Astrocyte (in vitro differentiated cells and primary cell): Measurements from ENCODE around the gene METTL26. TPM values are rescaled to one million over a fixed set of nuclear protein-coding genes. Genes with fewer than 3 reads are reported as not detected.

Source experiments
- DNase-seq: peaks from one replicate; pipeline ENCODE4 v3.0.0-alpha.2; 2010; ENCODE audit warnings: low read depth
- FAIRE-seq: peaks from 2 replicates; lab custom pipeline; 2011; peaks lifted over from hg19 to GRCh38; lab: Jason Lieb, UNC
- H2AFZ ChIP-seq: 2 replicates; pipeline ENCODE4 v1.6.0; 2012; ENCODE audit warnings: low read depth, low read length, inconsistent platforms
- H3K27ac ChIP-seq: 2 replicates; pipeline ENCODE4 v1.5.1; 2011; ENCODE audit warnings: low read depth, low read length, inconsistent platforms
- H3K27me3 ChIP-seq: 2 replicates; pipeline ENCODE4 v1.6.0; 2011; ENCODE audit warnings: low read length, inconsistent platforms; ENCODE audit not compliant: insufficient read depth
- H3K36me3 ChIP-seq: 2 replicates; pipeline ENCODE4 v1.5.1; 2011; ENCODE audit warnings: low read length, inconsistent platforms; ENCODE audit not compliant: insufficient read depth
- H3K4me1 ChIP-seq: 2 replicates; pipeline ENCODE4 v1.5.1; 2011; ENCODE audit warnings: low read length, inconsistent platforms; ENCODE audit not compliant: insufficient read depth
- H3K4me2 ChIP-seq: 2 replicates; pipeline ENCODE4 v1.6.0; 2012; ENCODE audit warnings: low read length, inconsistent platforms
- H3K4me3 ChIP-seq: 2 replicates; pipeline ENCODE4 v1.5.1; 2011; ENCODE audit warnings: low read depth, mild to moderate bottlenecking, low read length, inconsistent platforms; ENCODE audit not compliant: insufficient read depth
- H3K79me2 ChIP-seq: 2 replicates; pipeline ENCODE4 v1.6.0; 2012; ENCODE audit warnings: mild to moderate bottlenecking, low read length, inconsistent platforms; ENCODE audit not compliant: insufficient read depth
- H3K9ac ChIP-seq: 2 replicates; pipeline ENCODE4 v1.6.0; 2012; ENCODE audit warnings: mild to moderate bottlenecking, low read length, inconsistent platforms
- H3K9me3 ChIP-seq: 2 replicates; pipeline ENCODE4 v1.5.1; 2012; ENCODE audit warnings: low read depth, mild to moderate bottlenecking, low read length, inconsistent platforms; ENCODE audit not compliant: insufficient read depth
- H4K20me1 ChIP-seq: 2 replicates; pipeline ENCODE4 v1.6.0; 2012; ENCODE audit warnings: low read length, inconsistent platforms; ENCODE audit not compliant: insufficient read depth
- H3K27ac Mint-ChIP-seq: one replicate; pipeline ENCODE4 v1.8.0; 2021; ENCODE audit warnings: mild to moderate bottlenecking, mixed read lengths; ENCODE audit not compliant: unreplicated experiment
- H3K27me3 Mint-ChIP-seq: one replicate; pipeline ENCODE4 v1.8.0; 2021; ENCODE audit warnings: low read depth, mixed read lengths; ENCODE audit not compliant: unreplicated experiment
- H3K36me3 Mint-ChIP-seq: one replicate; pipeline ENCODE4 v1.8.0; 2021; ENCODE audit warnings: low read depth, mixed read lengths; ENCODE audit not compliant: unreplicated experiment
- H3K4me1 Mint-ChIP-seq: one replicate; pipeline ENCODE4 v1.8.0; 2021; ENCODE audit warnings: low read depth, mixed read lengths; ENCODE audit not compliant: unreplicated experiment
- H3K4me3 Mint-ChIP-seq: one replicate; pipeline ENCODE4 v1.8.0; 2021; ENCODE audit warnings: mild to moderate bottlenecking, moderate library complexity, mixed read lengths; ENCODE audit not compliant: unreplicated experiment
- H3K9me3 Mint-ChIP-seq: one replicate; pipeline ENCODE4 v1.8.0; 2021; ENCODE audit warnings: mild to moderate bottlenecking, mixed read lengths; ENCODE audit not compliant: unreplicated experiment
- EZH2 ChIP-seq: IDR thresholded peaks from 2 replicates; pipeline ENCODE4 v1.6.1; 2012; ENCODE audit warnings: mild to moderate bottlenecking, low read length, inconsistent platforms; ENCODE audit not compliant: insufficient read depth
- total RNA-seq: library from RNA; stranded (reverse); gene quantifications from 2 replicates; pipeline ENCODE4 v1.2.1, GENCODE V29; 2021
- TF ChIP-seq, protein P1 (sequence below): IDR thresholded peaks from 2 replicates; pipeline ENCODE4 v1.5.1; 2011; ENCODE audit warnings: low read depth, mild to moderate bottlenecking, inconsistent platforms, low read length, moderate library complexity; ENCODE audit not compliant: insufficient read depth

Gene METTL26
- total RNA-seq, 1 donor from 2014 or later: 56.4 TPM

- TF ChIP-seq, protein P1, sequence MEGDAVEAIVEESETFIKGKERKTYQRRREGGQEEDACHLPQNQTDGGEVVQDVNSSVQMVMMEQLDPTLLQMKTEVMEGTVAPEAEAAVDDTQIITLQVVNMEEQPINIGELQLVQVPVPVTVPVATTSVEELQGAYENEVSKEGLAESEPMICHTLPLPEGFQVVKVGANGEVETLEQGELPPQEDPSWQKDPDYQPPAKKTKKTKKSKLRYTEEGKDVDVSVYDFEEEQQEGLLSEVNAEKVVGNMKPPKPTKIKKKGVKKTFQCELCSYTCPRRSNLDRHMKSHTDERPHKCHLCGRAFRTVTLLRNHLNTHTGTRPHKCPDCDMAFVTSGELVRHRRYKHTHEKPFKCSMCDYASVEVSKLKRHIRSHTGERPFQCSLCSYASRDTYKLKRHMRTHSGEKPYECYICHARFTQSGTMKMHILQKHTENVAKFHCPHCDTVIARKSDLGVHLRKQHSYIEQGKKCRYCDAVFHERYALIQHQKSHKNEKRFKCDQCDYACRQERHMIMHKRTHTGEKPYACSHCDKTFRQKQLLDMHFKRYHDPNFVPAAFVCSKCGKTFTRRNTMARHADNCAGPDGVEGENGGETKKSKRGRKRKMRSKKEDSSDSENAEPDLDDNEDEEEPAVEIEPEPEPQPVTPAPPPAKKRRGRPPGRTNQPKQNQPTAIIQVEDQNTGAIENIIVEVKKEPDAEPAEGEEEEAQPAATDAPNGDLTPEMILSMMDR: no peak
- no peak for TF ChIP-seq EZH2
- DNase-seq (no peak), FAIRE-seq (no peak)
- Histone ChIP-seq H3K4me3 (no peak overlapping the region), H4K20me1 (peaks cover 25% of the 10 kb centered on the region), H2AFZ (no peak overlapping the region), H3K9me3 (no peaks in the 10 kb centered on the region), H3K4me1 (peaks cover 7% of the 10 kb centered on the region), H3K27ac (no peak overlapping the region), H3K27me3 (no peaks in the 10 kb centered on the region), H3K9ac (no peak overlapping the region), H3K79me2 (peaks cover 18% of the 10 kb centered on the region), H3K4me2 (no peak overlapping the region), H3K36me3 (no peaks in the 10 kb centered on the region)
- H3K4me3 Mint-ChIP-seq: no peak overlapping the region
- no peaks in the 10 kb centered on the region for H3K36me3 Mint-ChIP-seq
- no peaks in the 10 kb centered on the region for H3K9me3 Mint-ChIP-seq
- no peaks in the 10 kb centered on the region for H3K27me3 Mint-ChIP-seq
- H3K27ac Mint-ChIP-seq: peak overlapping the region; percentile 62
- H3K4me1 Mint-ChIP-seq: peaks cover 4% of the 10 kb centered on the region
Observed at GRCh38 chr16:585351-585750, 50.8 kb downstream of the METTL26 start.

Other genes with a start within 250 kb of the METTL26 start
- 268 and 275 TPM in 2 replicates for gene NME4, start 239.1 kb downstream of the METTL26 start, total RNA-seq
- gene DECR2, start 234.4 kb downstream of the METTL26 start, total RNA-seq: 13.4 and 17.4 TPM in 2 replicates
- 21.0 and 21.2 TPM in 2 replicates for gene RAB11FIP3, start 210.7 kb downstream of the METTL26 start, total RNA-seq
- gene CAPN15, start 108.6 kb downstream of the METTL26 start, total RNA-seq: 33.6 and 38.7 TPM in 2 replicates
- 0.09 TPM in 1 of 2 replicates, not detected in the other for gene PRR35, start 75.9 kb downstream of the METTL26 start, total RNA-seq
- gene NHLRC4, start 69.3 kb downstream of the METTL26 start, total RNA-seq: 0.50 and 0.73 TPM in 2 replicates
- gene PIGQ, start 66.3 kb downstream of the METTL26 start, total RNA-seq: 22.2 and 22.4 TPM in 2 replicates
- 12.6 and 13.0 TPM in 2 replicates for gene RAB40C, start 46.2 kb downstream of the METTL26 start, total RNA-seq
- gene WFIKKN1, start 5.3 kb downstream of the METTL26 start, total RNA-seq: 0.43 and 0.89 TPM in 2 replicates
- gene MCRIP2, start 5.5 kb upstream of the METTL26 start, total RNA-seq: 20.9 and 23.7 TPM in 2 replicates
- 16.1 and 21.2 TPM in 2 replicates for gene WDR90, start 13.1 kb upstream of the METTL26 start, total RNA-seq
- 87.3 and 93.2 TPM in 2 replicates for gene RHOT2, start 31.8 kb upstream of the METTL26 start, total RNA-seq
- 4.0 and 4.9 TPM in 2 replicates for gene RHBDL1, start 39.4 kb upstream of the METTL26 start, total RNA-seq
- 138 and 140 TPM in 2 replicates for gene STUB1, start 44.1 kb upstream of the METTL26 start, total RNA-seq
- 24.6 and 26.8 TPM in 2 replicates for gene JMJD8, start 48.0 kb upstream of the METTL26 start, total RNA-seq
- 8.2 and 9.5 TPM in 2 replicates for gene WDR24, start 54.1 kb upstream of the METTL26 start, total RNA-seq
- 3.7 and 5.2 TPM in 2 replicates for gene FBXL16, start 69.5 kb upstream of the METTL26 start, total RNA-seq
- gene METRN, start 78.8 kb upstream of the METTL26 start, total RNA-seq: 30.1 and 31.5 TPM in 2 replicates
- gene ANTKMT, start 84.8 kb upstream of the METTL26 start, total RNA-seq: 22.6 and 26.6 TPM in 2 replicates
- 2.1 and 4.7 TPM in 2 replicates for gene CCDC78, start 90.1 kb upstream of the METTL26 start, total RNA-seq
- gene HAGHL, start 90.8 kb upstream of the METTL26 start, total RNA-seq: 15.5 and 17.6 TPM in 2 replicates
- gene CIAO3, start 104.7 kb upstream of the METTL26 start, total RNA-seq: 18.5 and 19.6 TPM in 2 replicates
- gene MSLN, start 124.4 kb upstream of the METTL26 start, total RNA-seq: not detected in 2 replicates
- gene RPUSD1, start 152.1 kb upstream of the METTL26 start, total RNA-seq: 27.5 and 28.8 TPM in 2 replicates
- 9.8 and 14.8 TPM in 2 replicates for gene CHTF18, start 152.3 kb upstream of the METTL26 start, total RNA-seq
- not detected in 2 replicates for gene GNG13, start 164.4 kb upstream of the METTL26 start, total RNA-seq